Hematopoietic multipotent progenitor cell (in vitro differentiated cells): ENCODE results near the gene JMJD7. TPM values are rescaled to one million over a fixed set of nuclear protein-coding genes. Genes with fewer than 3 reads are reported as not detected.

Experiments
- DNase-seq, 3 donors: peaks; one replicate each; pipeline ENCODE4 v3.0.0-alpha.2; 2011 to 2015; ENCODE audit warnings: low read depth in 2 of 3, low spot score in 2 of 3
- total RNA-seq: library from RNA; depleted of rRNA; stranded (reverse); fragments of >200 nt; gene quantifications from one replicate; pipeline ENCODE4 v1.2.3, GENCODE V29; 2012

The JMJD7 gene
- total RNA-seq, 1 donor = 6.7 TPM

- no peak for DNase-seq
Observed at GRCh38 chr15:41819455-41820050, 8.3 kb upstream of the JMJD7 start.

DNA sequence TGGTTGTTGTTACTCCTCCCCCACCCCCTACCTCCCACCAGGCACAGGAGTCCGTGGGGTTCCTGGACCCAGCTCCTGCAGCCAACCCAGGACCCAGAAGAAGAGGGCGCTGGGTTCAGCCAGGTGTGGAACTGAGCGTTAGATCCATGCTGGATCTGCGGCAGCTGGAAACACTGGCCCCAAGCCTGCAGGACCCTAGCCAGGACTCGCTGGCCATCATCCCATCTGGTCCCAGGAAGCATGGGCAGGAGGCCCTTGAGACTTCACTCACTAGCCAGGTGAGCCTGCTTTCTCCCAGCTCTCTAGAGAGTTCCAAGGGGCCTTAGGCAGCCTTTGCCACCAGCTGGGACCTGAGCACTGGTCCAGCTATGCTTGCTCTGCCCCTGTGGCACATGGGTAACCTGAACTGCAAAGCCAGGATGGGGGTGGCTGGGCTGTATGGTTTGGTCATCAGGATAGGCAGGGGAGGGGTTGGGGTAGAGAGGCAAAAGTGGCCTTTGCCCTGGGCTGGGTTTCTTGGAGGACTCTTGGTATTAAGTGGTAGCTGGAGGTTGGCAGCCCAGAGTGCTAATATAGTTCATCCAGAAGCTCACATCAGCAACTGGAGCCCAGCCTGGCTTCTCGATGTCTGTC, 7.0 kb upstream of the JMJD7 start:
- no peak for DNase-seq

DNA sequence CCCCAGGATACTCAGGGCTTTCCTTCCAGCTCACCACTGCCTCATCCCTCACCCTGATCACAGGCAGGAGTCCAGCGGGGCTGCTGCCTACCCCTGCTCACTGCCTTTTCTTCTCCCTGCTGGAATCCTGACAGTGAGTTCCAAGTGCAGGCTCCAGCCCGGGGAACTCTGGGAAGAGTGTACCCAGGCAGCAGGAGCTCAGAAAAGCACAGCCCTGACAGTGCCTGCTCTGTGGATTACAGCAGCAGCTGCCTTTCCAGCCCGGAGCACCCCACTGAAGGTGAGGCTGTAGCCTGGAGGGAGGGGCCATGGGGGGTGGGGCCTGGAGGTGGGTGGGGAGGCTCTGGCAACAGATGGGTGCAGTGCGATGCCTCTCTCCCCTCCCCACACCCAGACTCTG, 6.1 kb upstream of the JMJD7 start:
- no peak for DNase-seq

- no peak for DNase-seq
Observed at GRCh38 chr15:41822471-41822870, 5.4 kb upstream of the JMJD7 start.

DNA sequence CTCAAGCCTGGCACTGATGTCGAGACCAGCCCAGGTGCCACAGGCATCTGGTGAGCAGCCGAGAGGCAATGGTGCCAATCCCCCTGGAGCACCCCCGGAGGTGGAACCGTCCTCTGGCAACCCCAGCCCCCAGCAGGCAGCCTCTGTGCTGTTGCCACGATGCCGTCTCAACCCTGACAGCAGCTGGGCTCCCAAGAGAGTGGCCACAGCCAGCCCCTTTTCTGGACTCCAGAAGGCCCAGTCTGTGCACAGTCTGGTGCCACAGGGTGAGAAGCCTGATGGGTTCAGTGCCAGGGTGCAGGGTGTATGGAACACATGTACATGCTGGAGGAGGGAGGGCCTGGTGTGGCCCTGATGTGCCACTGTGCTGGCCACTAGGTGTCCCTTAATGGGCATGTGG, 4.9 kb upstream of the JMJD7 start:
- no peak for DNase-seq

GRCh38 chr15:41823502-41823901, 4.4 kb upstream of the JMJD7 start:
- DNase-seq = no peak

- DNase-seq = no peak
Observed at GRCh38 chr15:41824062-41824745, 3.7 kb upstream of the JMJD7 start.

DNA sequence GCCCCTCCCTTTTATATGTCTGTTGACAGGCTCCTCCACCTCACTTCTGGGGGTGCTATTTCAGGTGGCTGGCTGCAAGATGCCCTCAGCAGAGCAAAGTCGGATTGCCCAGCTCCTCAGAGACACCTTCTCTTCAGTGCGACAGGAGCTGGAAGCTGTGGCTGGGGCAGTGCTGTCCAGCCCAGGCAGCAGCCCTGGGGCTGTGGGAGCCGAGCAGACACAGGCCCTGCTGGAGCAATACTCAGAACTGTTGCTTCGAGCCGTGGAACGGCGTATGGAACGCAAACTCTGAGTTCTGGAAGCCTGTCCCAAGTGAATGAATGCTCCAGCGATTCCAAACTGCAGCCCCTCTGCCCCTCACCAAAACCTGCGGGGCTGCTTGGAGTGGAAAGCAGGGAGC, 2.7 kb upstream of the JMJD7 start:
- DNase-seq = no peak

DNA sequence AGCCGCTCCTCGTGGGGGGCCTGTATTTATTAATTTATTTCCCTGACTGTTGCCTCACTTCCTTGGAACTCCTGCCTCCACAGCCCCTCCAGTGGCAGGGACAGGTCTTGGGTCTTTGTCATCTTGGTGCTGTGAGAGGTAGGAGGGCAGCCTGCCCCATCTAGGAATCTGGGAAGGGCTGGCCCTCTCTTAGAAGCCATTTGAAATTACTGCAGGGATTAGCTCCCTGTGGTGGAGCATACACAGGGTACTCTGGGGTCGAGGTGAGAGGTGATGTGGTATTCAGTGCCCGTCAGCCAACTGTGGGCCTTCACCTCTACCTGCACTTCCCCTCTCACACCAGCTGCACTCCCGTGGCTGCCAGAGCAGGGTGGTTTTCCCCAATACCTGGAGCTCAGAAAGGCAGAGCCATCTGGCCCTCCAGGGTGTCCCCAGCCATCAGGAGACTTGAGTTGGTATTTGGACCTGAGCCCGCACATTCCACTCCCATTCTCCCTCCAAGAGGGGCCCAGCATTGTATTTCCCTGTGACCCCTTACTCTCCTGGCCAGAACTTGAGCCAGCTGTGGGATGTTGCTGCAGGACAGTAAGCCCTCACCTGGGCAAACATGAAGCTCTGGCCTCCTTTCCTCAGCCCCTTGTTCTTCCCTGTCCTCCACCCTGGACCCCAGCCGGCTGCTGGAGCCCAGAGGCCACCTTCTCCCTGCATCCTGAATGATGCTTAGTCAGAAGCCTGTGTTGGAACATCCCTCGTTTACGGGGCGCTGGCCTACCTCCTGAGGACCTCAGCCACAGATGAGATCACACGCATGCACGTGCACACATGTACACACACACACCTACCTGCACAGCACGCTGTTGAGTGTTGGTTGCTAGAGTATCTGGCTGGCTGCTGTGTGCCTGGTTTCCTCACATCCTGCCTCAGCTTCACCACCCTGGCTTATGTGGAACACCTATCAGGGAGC, 2.0 kb upstream of the JMJD7 start:
- DNase-seq = no peak

GRCh38 chr15:41827290-41827879, 507 bp upstream of the JMJD7 start:
- DNase-seq = peak; percentile 16 to 33 (median 23)

DNA sequence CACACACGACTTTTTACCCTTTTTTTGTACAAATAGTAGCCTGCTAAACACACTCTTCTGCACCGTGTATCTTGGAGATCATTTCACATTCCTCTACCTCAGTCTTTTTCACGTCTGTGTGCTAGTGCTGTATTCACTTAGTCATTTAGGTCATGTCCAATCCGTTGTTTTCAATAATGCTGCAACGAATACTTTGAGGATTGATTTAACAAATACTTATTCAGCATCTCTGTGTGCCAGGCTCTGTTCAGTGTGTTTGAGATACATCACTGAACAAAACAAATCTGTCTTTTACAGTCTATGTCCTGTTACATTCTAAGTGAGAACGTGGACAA, 882 bp downstream of the JMJD7 start:
- DNase-seq = no peak

DNA sequence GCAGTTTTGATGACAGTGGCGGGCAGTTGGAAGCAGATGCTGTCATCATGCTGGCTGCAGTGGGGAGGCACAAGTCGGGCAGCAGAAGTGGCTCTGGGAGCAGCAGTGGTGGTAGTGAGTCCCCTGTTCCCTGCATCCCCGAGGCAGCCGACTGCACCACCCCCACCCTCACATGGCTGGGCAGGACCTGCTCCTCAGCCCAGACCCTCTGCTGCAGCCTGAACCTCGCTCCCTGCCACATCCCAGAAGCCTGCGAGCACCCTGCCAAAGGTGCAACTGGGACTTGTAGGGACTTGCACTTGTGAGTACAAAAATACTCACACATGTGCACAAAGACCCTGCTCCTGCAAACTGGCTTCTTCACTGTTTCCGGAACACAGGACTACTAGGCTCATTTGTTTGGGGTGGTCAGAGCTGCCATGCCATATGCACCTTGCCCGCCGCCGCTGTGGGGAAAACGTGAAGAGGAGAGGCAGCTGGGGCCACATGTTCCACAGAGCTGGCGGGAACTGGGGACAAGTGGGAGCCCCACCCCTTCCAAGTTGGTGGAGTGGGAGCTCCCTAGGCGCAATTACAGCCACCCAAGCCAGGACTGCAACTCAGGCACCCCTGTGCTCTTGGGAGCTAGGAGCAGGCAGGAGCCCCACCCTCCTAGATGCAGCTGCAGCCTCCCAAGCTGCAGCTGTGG, 2.2 kb downstream of the JMJD7 start:
- no peak for DNase-seq

- DNase-seq = peak in 1 of 3 donors; percentile 59
Observed at GRCh38 chr15:41831291-41831690, 3.4 kb downstream of the JMJD7 start.

DNA sequence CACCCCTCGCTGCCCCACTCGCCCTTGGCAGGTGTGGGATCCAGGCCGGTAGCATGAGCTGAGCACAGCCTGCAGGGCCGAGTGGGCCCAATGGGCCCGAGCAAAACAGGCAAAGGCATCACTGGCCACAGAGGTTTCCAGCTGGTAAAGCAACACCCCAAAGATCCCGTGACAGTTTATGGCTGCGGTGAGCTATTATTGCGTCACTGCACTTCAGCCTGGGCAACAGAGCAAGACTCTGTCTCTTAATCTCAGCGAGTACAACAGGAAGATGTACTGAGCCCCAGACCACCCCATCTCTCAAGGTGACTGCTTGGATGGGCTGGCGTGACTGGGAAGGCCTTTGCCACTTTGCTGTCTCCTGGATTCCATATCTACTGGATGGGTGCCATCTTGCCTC, 4.3 kb downstream of the JMJD7 start:
- DNase-seq = no peak

DNA sequence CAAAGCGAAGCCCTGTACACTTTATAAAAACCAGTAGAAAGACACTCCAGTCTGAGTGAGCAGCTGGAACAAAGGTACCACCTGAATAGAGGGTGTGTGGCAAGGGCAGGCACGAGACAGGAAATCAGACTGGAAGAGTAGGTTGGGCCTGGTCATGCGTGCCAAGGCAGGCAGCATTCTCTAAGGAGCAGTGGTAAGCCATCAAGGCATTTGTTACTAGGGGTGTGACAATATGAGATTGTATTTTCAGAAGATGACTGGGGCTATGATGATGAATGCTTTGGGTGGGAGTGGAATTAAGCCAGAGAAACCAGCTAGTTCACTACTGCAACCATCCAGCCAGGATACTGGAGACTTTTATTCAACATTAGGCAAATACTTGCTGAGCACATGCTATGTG, 5.0 kb downstream of the JMJD7 start:
- no peak for DNase-seq

DNA sequence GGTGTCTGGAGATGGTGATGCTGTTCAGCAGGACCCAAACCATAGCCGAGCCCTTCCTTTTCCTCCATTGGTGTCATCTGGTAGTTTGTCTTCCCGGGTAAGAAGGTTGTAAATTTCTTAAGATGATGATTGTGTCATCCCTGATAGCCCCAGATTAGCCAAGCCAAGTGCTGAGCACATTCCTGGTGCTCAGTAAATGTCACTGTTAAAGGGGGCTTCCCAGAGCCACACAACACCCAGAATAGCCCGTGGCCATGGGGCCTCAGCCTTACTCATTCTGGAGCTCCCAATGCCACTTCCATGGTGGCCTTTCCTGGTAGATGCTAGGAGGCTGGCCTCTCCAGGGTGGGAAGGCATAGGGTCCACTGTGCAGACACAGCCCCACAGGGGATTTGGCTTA, 6.2 kb downstream of the JMJD7 start:
- DNase-seq = no peak

DNA sequence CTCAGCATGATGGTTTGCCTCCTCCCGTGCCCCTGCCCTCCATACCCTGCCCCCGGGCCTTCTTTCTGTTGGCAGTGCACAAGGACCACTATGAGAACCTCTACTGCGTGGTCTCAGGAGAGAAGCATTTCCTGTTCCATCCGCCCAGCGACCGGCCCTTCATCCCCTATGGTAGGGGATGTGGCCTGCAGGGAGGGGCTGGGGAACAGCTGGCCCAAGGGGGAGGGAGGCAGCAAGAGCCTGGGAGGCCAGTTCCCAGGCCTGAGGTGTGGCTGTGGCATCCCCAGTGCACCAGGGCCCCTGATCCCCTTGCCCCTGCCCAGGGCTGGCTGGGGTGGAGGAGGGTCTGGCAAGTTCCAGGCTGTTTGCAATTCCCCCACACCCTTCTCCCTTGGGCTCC, 8.2 kb downstream of the JMJD7 start:
- no peak for DNase-seq

- no peak for DNase-seq
Observed at GRCh38 chr15:41836713-41837454, 9.0 kb downstream of the JMJD7 start.

DNA sequence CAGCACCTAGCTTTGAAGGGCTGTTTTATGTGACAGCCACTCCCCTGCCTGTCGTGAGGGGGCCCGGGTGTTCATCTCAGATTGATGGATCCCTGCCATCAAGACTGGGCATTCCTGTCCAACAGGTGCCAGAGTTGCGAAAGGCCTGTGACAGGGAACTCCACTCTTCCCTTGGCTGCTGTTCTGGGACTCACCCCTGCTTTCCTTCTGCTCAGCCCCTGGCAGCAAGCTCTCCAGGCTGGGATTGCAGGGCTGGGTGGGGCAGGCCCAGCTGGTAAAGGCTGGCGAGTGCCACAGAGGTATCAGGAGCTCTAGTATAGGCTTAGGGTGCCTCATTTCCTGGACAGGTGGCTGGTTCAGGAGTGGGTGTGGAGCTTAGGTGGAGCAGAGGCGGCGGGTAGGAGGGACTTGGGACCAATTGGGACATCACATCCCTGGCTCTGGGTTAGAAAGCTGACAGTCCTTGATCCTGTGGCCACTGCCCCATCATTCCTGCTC, 10.6 kb downstream of the JMJD7 start, which contains the start of gene PLA2G4B:
PLA2G4B (plus strand) TSS at position 448 of the 498 bp plus-strand sequence. CDS start 67 bp downstream, outside the sequence.
- no peak for DNase-seq
